Sigmoid colon (tissue), 4 donors: Measurements from ENCODE around the gene LHFPL4.

Experiments used
- POLR2A ChIP-seq, 2 donors: fragments of 450-650 bp; IDR thresholded peaks; one replicate each; pipeline ENCODE4 v1.6.1; 2016; ENCODE audit warnings: antibody characterized with exemption in 2 of 2, mild to moderate bottlenecking in 2 of 2, moderate library complexity in 2 of 2
- POLR2AphosphoS5 ChIP-seq, 4 donors: sonication (generic); formaldehyde crosslinking; IDR thresholded peaks; one replicate each; pipeline ENCODE4 v1.6.1; 2017; ENCODE audit warnings: antibody characterized with exemption in 4 of 4
- TF ChIP-seq, protein P1 (sequence below), 4 experiments: fragments of 450-650 bp in 3 of 4; fragments of 200-600 bp in 1 of 4; IDR thresholded peaks; one replicate each; pipeline ENCODE4 v1.5.1; 2016 to 2019; ENCODE audit warnings: antibody characterized with exemption in 4 of 4, mild to moderate bottlenecking in 3 of 4, moderate library complexity in 2 of 4

DNA sequence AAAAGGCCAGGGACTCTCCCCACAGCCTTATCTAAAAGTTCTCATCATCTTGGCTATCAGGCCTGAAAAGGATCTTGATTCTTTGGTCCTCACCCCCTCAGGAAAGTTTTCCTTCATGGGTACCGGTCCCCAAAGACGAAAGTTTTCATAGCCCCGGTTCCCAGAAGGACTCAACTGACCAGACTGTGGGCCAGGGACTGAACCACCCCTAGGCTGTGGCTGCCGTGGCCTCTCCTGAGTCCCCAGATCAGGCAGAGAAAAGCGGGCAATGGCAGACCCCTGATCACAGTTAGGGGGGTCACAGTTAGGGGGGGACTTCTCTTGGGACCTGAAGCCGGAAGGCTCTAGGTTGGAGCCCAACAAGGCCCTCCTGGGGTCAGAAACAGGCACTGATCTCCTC, 54.8 kb downstream of the LHFPL4 start:
- no peak for TF ChIP-seq POLR2A (IDR thresholded peaks at IDR 0.05)
- TF ChIP-seq, protein P1, sequence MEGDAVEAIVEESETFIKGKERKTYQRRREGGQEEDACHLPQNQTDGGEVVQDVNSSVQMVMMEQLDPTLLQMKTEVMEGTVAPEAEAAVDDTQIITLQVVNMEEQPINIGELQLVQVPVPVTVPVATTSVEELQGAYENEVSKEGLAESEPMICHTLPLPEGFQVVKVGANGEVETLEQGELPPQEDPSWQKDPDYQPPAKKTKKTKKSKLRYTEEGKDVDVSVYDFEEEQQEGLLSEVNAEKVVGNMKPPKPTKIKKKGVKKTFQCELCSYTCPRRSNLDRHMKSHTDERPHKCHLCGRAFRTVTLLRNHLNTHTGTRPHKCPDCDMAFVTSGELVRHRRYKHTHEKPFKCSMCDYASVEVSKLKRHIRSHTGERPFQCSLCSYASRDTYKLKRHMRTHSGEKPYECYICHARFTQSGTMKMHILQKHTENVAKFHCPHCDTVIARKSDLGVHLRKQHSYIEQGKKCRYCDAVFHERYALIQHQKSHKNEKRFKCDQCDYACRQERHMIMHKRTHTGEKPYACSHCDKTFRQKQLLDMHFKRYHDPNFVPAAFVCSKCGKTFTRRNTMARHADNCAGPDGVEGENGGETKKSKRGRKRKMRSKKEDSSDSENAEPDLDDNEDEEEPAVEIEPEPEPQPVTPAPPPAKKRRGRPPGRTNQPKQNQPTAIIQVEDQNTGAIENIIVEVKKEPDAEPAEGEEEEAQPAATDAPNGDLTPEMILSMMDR (IDR thresholded peaks at IDR 0.05) = no peak
- TF ChIP-seq POLR2AphosphoS5 (IDR thresholded peaks at IDR 0.05) = no peak
